Vagina (tissue), 2 donors: ENCODE measurements around the gene PRR19.

Experiments
- CTCF ChIP-seq, 3 experiments: fragments of 450-650 bp in 2 of 3; fragments of 200-600 bp in 1 of 3; sonication (generic) in 1 of 3; IDR thresholded peaks; one replicate each; pipeline ENCODE4 v1.5.1; 2017 to 2019; ENCODE audit warnings: antibody characterized with exemption in 3 of 3, mild to moderate bottlenecking in 2 of 3, moderate library complexity in 2 of 3
- POLR2A ChIP-seq, 2 donors: fragments of 450-650 bp; IDR thresholded peaks; one replicate each; pipeline ENCODE4 v1.6.1; 2017; ENCODE audit warnings: antibody characterized with exemption in 2 of 2, mild to moderate bottlenecking in 2 of 2, moderate library complexity in 2 of 2
- POLR2AphosphoS5 ChIP-seq, 2 donors: sonication (generic); formaldehyde crosslinking; IDR thresholded peaks; one replicate each; pipeline ENCODE4 v1.9.0; 2017; ENCODE audit warnings: antibody characterized with exemption in 2 of 2, mild to moderate bottlenecking in 2 of 2, low read depth in 1 of 2; ENCODE audit not compliant: insufficient read depth in 1 of 2

- TF ChIP-seq CTCF (IDR thresholded peaks at IDR 0.05) (no peak), POLR2A (IDR thresholded peaks at IDR 0.05) (no peak), POLR2AphosphoS5 (IDR thresholded peaks at IDR 0.05; ENCODE audit: insufficient read depth in 1 of 2, low read depth in 1 of 2) (no peak)
These were observed 47.6 kb downstream of the PRR19 start for GRCh38 chr19:42349378-42350107.
